ENCODE measurements around the gene COMTD1.
A peak's percentile ranks its signal among the peaks of the same experiment; 100 is the strongest.
"Not testable (repeated sequence)": the region's sequence is repeated elsewhere in the genome, so short reads cannot be mapped to it uniquely, and the experiment has no call there.

The COMTD1 gene

GRCh38 chr10:75188522-75188921 lies 47.2 kb downstream of the COMTD1 start:
- ATAC-seq = not testable (repeated sequence)

GRCh38 chr10:75187961-75188426 lies 47.8 kb downstream of the COMTD1 start:
- TF ChIP-seq ESRRG (CRISPR knock-in tag; IDR thresholded peaks at IDR 0.05) (no peak), TOX (CRISPR knock-in tag; IDR thresholded peaks at IDR 0.05; ENCODE audit: borderline replicate concordance) (no peak), CREB5 (CRISPR knock-in tag; IDR thresholded peaks at IDR 0.05; ENCODE audit: low read depth) (no peak), ZFP3 (CRISPR knock-in tag; IDR thresholded peaks at IDR 0.05) (no peak), PPARA (CRISPR knock-in tag; IDR thresholded peaks at IDR 0.05; ENCODE audit: borderline replicate concordance) (no peak), POU6F1 (CRISPR knock-in tag; IDR thresholded peaks at IDR 0.05; ENCODE audit: borderline replicate concordance, low read depth) (no peak), CSRNP3 (CRISPR knock-in tag; IDR thresholded peaks at IDR 0.05) (no peak), ZNF70 (CRISPR knock-in tag; IDR thresholded peaks at IDR 0.05) (no peak), RARB (CRISPR knock-in tag; IDR thresholded peaks at IDR 0.05) (no peak), ZFP30 (CRISPR knock-in tag; IDR thresholded peaks at IDR 0.05) (no peak), ZC3H10 (CRISPR knock-in tag; IDR thresholded peaks at IDR 0.05) (no peak), TSHZ2 (CRISPR knock-in tag; IDR thresholded peaks at IDR 0.05) (no peak), BACH2 (CRISPR knock-in tag; IDR thresholded peaks at IDR 0.05; ENCODE audit: borderline replicate concordance) (no peak), SNAI2 (CRISPR knock-in tag; IDR thresholded peaks at IDR 0.05) (no peak)
- ATAC-seq = peak; percentile 67

GRCh38 chr10:75186310-75186709 lies 49.4 kb downstream of the COMTD1 start:
- ATAC-seq = no peak
- TF ChIP-seq CREB5 (CRISPR knock-in tag; IDR thresholded peaks at IDR 0.05; ENCODE audit: low read depth) (no peak), ZFP3 (CRISPR knock-in tag; IDR thresholded peaks at IDR 0.05) (no peak), ISL1 (CRISPR knock-in tag; IDR thresholded peaks at IDR 0.05) (no peak), POU6F1 (CRISPR knock-in tag; IDR thresholded peaks at IDR 0.05; ENCODE audit: borderline replicate concordance, low read depth) (no peak), ZFP30 (CRISPR knock-in tag; IDR thresholded peaks at IDR 0.05) (no peak), PPARA (CRISPR knock-in tag; IDR thresholded peaks at IDR 0.05; ENCODE audit: borderline replicate concordance) (no peak), TSHZ2 (CRISPR knock-in tag; IDR thresholded peaks at IDR 0.05) (no peak), BACH2 (CRISPR knock-in tag; IDR thresholded peaks at IDR 0.05; ENCODE audit: borderline replicate concordance) (no peak), PATZ1 (CRISPR knock-in tag; IDR thresholded peaks at IDR 0.05; ENCODE audit: borderline replicate concordance) (no peak), ZNF8 (CRISPR knock-in tag; IDR thresholded peaks at IDR 0.05) (no peak), TOX (CRISPR knock-in tag; IDR thresholded peaks at IDR 0.05; ENCODE audit: borderline replicate concordance) (no peak), ZNF565 (CRISPR knock-in tag; conservative IDR thresholded peaks at IDR 0.05; ENCODE audit: low read depth) (no peak), CSRNP3 (CRISPR knock-in tag; IDR thresholded peaks at IDR 0.05) (no peak), SNAI2 (CRISPR knock-in tag; IDR thresholded peaks at IDR 0.05) (no peak), TCF4 (CRISPR knock-in tag; IDR thresholded peaks at IDR 0.05; ENCODE audit: borderline replicate concordance) (no peak)
